T-cell (primary cell): ENCODE results near the gene ZNHIT1. TPM values are rescaled to one million over a fixed set of nuclear protein-coding genes. Genes with fewer than 3 reads are reported as not detected.
"Not testable (repeated sequence)": the region's sequence is repeated elsewhere in the genome, so short reads cannot be mapped to it uniquely, and the experiment has no call there.

Source experiments
- ATAC-seq, 4 experiments: fragments of 200-7000 bp in 3 of 4; fragments of 150-1000 bp in 1 of 4; cut with Tn5 transposase; replicated peaks in 1 of 4; 1 replicate in 3 of 4; 2 replicates in 1 of 4; pipeline ENCODE4 v1.10.0; 2021; ENCODE audit warnings: moderate library complexity in 3 of 4, mild to moderate bottlenecking in 2 of 4, moderate number of reproducible peaks in 1 of 4
- CTCF ChIA-PET, 2 donors: fragments of 300-600 bp; sonication (Branson Sonifier 250); formaldehyde crosslinking; loops; one replicate each; lab custom pipeline; 2022; ENCODE audit warnings: antibody characterized with exemption in 2 of 2; lab: Charles Lee
- POLR2A ChIA-PET, 2 donors: fragments of 300-600 bp; sonication (Branson Sonifier 250); formaldehyde crosslinking; loops; one replicate each; lab custom pipeline; 2022; ENCODE audit warnings: antibody characterized with exemption in 2 of 2; lab: Charles Lee
- DNase-seq, 35 experiments: peaks; one replicate each; pipeline versions ENCODE4 v3.0.0 to v3.0.0-alpha.2; 2013 to 2023
- H3K27ac ChIP-seq: one replicate; pipeline ENCODE4 v1.5.1; 2013; ENCODE audit warnings: low read length
- H3K27me3 ChIP-seq, 2 experiments: replicated peaks in 1 of 2; 1 replicate in 1 of 2; 2 replicates in 1 of 2; pipeline versions ENCODE4 v1.6.1 to v1.7.0; 2013; ENCODE audit warnings: low read length in 1 of 2, mixed read lengths in 1 of 2; ENCODE audit not compliant: control insufficient read depth in 2 of 2, insufficient read depth in 2 of 2; ENCODE audit errors: extremely low read depth in 1 of 2
- H3K36me3 ChIP-seq, 2 donors: 1 replicate in 1 of 2; 2 replicates in 1 of 2; pipeline versions ENCODE4 v1.6.1 to v1.7.0; 2013; ENCODE audit warnings: low read length in 1 of 2; ENCODE audit not compliant: control insufficient read depth in 2 of 2, insufficient read depth in 1 of 2; ENCODE audit errors: extremely low read depth in 1 of 2
- H3K4me1 ChIP-seq, 2 experiments: 1 replicate in 1 of 2; 2 replicates in 1 of 2; pipeline versions ENCODE4 v1.6.1 to v1.7.0; 2013; ENCODE audit warnings: low read length in 2 of 2, mixed read lengths in 1 of 2; ENCODE audit not compliant: insufficient read depth in 2 of 2, control insufficient read depth in 1 of 2; ENCODE audit errors: extremely low read depth in 1 of 2
- H3K4me3 ChIP-seq, 2 donors: 1 replicate in 1 of 2; 2 replicates in 1 of 2; pipeline versions ENCODE4 v1.5.1 to v1.7.0; 2013; ENCODE audit warnings: mild to moderate bottlenecking in 2 of 2, low read length in 1 of 2, moderate library complexity in 1 of 2; ENCODE audit not compliant: control insufficient read depth in 1 of 2; ENCODE audit errors: extremely low read depth in 1 of 2
- H3K9me3 ChIP-seq: 2 replicates; pipeline ENCODE4 v1.7.0; 2013
- H3K27ac Mint-ChIP-seq, 2 donors: one replicate each; pipeline ENCODE4 v1.8.0; 2020 to 2021; ENCODE audit warnings: mild to moderate bottlenecking in 2 of 2, mixed read lengths in 2 of 2
- H3K27me3 Mint-ChIP-seq, 2 donors: one replicate each; pipeline ENCODE4 v1.8.0; 2021 to 2022; ENCODE audit warnings: mixed read lengths in 2 of 2
- H3K36me3 Mint-ChIP-seq: one replicate; pipeline ENCODE4 v1.8.0; 2021; ENCODE audit warnings: mixed read lengths
- H3K4me1 Mint-ChIP-seq, 3 donors: one replicate each; pipeline ENCODE4 v1.8.0; 2020 to 2022; ENCODE audit warnings: mixed read lengths in 3 of 3, mild to moderate bottlenecking in 1 of 3
- H3K4me3 Mint-ChIP-seq, 3 donors: one replicate each; pipeline ENCODE4 v1.8.0; 2020 to 2022; ENCODE audit warnings: mild to moderate bottlenecking in 3 of 3, mixed read lengths in 3 of 3, moderate library complexity in 3 of 3
- H3K9me3 Mint-ChIP-seq, 3 donors: one replicate each; pipeline ENCODE4 v1.8.0; 2020 to 2022; ENCODE audit warnings: mixed read lengths in 3 of 3
- WGBS: methylation state at CpG from one replicate; pipeline ENCODE4 v1.1.5; 2013; ENCODE audit warnings: missing lambda C conversion rate; ENCODE audit not compliant: insufficient coverage; 5-methylcytosine and 5-hydroxymethylcytosine counted together
- total RNA-seq, 35 experiments: library from RNA in 6 of 35; stranded (reverse) in 6 of 35; fragments of 120-200 nt in 1 of 35; gene quantifications; one replicate each; pipeline versions ENCODE4 v1.2.1 to v1.2.4 and lab custom pipeline; 2013 to 2026

ZNHIT1 gene
- total RNA-seq, 5 donors from 2014 or later (not counting 1 experiment from before 2014, with no cell fraction given), result 32.9 to 54.1 (median 50.4) TPM

DNA sequence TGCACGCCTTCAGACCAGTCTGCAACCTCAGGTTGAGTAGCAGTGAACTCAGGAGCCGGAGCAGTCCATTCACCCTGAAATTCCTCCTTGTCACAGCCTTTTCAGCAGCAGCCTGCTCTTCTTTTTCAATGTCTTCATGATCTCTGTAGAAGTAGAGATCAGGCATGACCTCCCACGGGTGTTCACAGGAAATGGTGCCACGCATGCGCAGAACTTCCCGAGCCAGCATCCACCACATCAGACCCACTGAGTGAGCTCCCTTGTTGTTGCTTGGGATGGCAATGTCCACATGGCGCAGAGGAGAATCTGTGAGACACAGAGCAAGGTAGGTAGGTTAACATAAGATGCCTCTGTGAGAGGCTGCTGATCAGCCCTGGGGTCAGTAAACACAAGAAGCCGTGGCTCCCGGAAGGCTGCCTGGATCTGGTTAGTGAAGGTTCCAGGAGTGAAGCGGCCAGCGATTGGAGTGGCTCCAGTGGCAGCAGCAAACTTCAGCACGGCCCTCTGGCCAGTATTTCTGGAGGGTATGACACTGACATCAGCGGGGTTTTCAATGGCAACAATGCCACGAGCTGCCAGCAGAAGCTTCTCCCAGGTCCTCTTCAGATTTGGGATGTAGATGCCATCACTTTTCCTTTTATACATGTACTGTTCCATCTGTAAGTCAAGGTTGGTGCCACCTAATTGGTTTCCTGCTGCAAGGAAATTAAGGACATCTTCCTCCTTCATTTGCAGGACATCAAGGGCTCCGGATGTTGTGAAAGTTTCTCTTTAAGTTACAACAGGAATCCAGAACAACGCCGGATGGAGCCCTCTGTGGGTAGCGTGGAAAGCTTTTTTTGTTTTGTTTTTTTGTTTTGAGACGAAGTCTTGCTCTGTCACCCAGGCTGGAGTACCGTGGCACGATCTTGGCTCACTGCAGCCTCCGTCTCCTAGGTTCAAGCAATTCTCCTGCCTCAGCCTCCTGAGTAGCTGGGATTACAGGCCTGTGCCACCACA lies 13.9 kb upstream of the ZNHIT1 start:
- Histone ChIP-seq H3K4me3 (peak overlapping the region in 1 of 2 donors; percentile 18), H3K4me1 (peaks cover 0 to 30% of the 10 kb centered on the region in 2 experiments), H3K27me3 (peaks cover 2 to 45% of the 10 kb centered on the region in 2 experiments), H3K36me3 (peaks cover 0 to 15% of the 10 kb centered on the region in 2 donors)
- POLR2A ChIA-PET, H3K9me3 ChIP-seq, H3K27ac ChIP-seq, H3K9me3 Mint-ChIP-seq: not testable (repeated sequence)
- CTCF ChIA-PET, result interaction anchor here (0.5 to 2.0 kb wide), 3 partner anchors 40 to 495 kb away, joined by 4 to 7 read pairs (median 5); no protein-coding TSS in a partner anchor
- H3K4me1 Mint-ChIP-seq, result peaks cover 13 to 19% (median 16%) of the 10 kb centered on the region in 3 donors
- peak in 18 of 35 experiments; percentile 12 to 43 (median 25) for DNase-seq
- H3K4me3 Mint-ChIP-seq, result peak overlapping the region; percentile 38 to 80 (median 63)
- H3K36me3 Mint-ChIP-seq, result peaks cover 18% of the 10 kb centered on the region
- WGBS, result 78% methylated on average over 6 of the region's 22 CpGs
- peak in 2 of 4 experiments; percentile 44 to 62 for ATAC-seq
- H3K27ac Mint-ChIP-seq, result peak overlapping the region; percentile 70 to 93
- peaks cover 21 to 30% of the 10 kb centered on the region in 2 donors for H3K27me3 Mint-ChIP-seq

DNA sequence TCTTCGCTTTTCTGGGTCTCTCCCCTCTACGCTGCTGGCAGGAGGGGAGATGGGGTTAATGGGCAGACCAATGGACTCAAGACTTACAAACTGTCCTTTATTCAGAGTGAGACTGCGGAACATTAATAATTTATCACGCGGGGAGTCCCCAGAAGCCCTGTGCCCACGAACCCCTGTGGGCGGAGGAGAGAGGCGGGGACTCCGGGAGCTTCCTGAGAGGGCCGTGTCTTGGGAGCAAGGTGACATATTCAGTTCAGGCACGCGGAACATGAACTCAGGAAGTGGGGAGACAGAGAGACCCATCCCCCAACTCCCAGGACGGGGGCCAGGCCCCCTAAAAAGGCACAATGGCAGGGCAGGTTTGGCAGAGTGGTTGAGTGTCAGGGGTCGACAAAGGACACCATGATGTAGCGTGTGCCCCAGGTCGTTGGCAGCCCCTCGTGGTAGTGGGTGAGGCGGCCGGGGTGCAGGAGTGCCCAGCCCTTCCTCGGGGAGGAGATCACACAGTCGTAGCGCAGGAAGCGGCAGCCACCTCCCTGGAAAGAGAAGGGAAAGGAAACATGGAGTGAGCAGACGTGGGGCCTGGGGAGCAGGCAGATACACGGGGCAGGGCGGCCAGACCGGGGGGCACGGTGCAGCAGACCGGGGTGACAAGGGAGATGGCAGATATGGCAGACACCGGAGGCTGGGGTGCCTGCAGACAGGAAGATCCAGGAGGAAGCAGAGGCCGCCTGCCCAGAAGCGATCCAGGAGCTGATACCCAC lies 11.9 kb upstream of the ZNHIT1 start:
- H3K4me1 Mint-ChIP-seq, result peaks cover 10 to 14% (median 12%) of the 10 kb centered on the region in 3 donors

DNA sequence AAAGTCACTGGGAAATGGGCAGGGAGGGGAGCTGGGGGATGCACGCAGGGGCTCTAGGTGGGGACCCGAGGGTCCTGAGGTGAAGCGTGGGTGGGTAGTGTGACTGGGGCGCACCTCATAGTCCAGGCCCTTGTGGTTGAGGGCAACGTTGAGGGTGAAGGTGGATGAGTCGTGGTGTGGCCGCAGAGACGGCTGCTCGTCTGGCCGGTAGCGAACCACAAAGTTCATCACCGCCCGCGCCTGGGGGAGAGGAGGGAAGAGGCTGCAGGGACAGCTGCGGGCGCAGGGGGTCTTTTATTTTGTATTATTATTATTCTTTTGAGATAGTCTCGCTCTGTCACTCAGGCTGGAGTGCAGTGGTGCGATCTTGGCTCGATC lies 11.3 kb upstream of the ZNHIT1 start:
- no peaks in the 10 kb centered on the region for H3K9me3 ChIP-seq
- CTCF ChIA-PET, result no interaction called here
- peaks cover 24% of the 10 kb centered on the region for H3K36me3 Mint-ChIP-seq
- no peak overlapping the region for H3K27ac Mint-ChIP-seq
- no peak overlapping the region for H3K4me3 ChIP-seq
- no peak overlapping the region for H3K4me3 Mint-ChIP-seq
- H3K27me3 ChIP-seq, result peaks cover 2 to 23% of the 10 kb centered on the region in 2 experiments
- no peak overlapping the region for H3K27ac ChIP-seq
- POLR2A ChIA-PET, result no interaction called here
- H3K4me1 Mint-ChIP-seq, result peaks cover 8 to 12% (median 9%) of the 10 kb centered on the region in 3 donors
- 75% methylated on average over 14 of the region's 19 CpGs for WGBS
- DNase-seq (no peak), ATAC-seq (no peak)
- H3K9me3 Mint-ChIP-seq, result no peaks in the 10 kb centered on the region
- peaks cover 12 to 14% of the 10 kb centered on the region in 2 donors for H3K27me3 Mint-ChIP-seq
- peaks cover 0 to 20% of the 10 kb centered on the region in 2 experiments for H3K4me1 ChIP-seq
- H3K36me3 ChIP-seq, result peaks cover 13 to 21% of the 10 kb centered on the region in 2 donors

More for the DNA sequence above, 11.9 kb upstream of the ZNHIT1 start:
- H3K9me3 ChIP-seq, result no peaks in the 10 kb centered on the region
- ATAC-seq (no peak), DNase-seq (no peak)
- Mint-ChIP-seq H3K9me3 (no peaks in the 10 kb centered on the region), H3K27ac (no peak overlapping the region), H3K27me3 (peaks cover 14 to 18% of the 10 kb centered on the region in 2 donors), H3K4me3 (no peak overlapping the region), H3K36me3 (peaks cover 24% of the 10 kb centered on the region)
- ChIA-PET CTCF (interaction anchor here in 1 of 2 donors (2.0 kb wide), 1 partner anchor 76 kb away, joined by 4 read pairs; no protein-coding TSS in a partner anchor), POLR2A (no interaction called here)
- peaks cover 2 to 28% of the 10 kb centered on the region in 2 experiments for H3K27me3 ChIP-seq
- H3K27ac ChIP-seq, result no peak overlapping the region
- no peak overlapping the region for H3K4me3 ChIP-seq
- H3K36me3 ChIP-seq, result peaks cover 7 to 21% of the 10 kb centered on the region in 2 donors
- WGBS, result 90% methylated on average over 19 of the region's 32 CpGs
- H3K4me1 ChIP-seq, result peaks cover 0 to 24% of the 10 kb centered on the region in 2 experiments

DNA sequence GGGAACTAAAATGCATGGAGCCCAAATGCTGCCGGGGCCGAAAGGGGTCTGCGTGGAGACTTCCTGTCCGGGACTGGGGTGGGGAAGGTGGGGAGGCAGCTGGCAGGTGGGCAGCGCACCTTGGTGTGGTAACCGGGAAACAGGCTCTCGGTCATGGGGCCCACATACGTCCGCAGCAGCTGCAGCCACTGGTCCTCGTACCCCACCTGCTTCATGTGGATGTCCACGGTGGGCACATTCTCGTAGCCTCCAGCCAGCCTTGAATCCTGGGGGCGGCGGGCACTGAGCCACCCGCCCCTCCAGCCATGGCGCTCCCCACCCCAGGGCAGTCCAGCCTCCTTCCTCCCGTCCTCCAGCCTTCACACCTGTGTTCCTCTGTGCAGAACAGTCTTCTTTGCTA lies 10.5 kb upstream of the ZNHIT1 start:
- H3K27ac ChIP-seq, result no peak overlapping the region
- Mint-ChIP-seq H3K27ac (no peak overlapping the region), H3K9me3 (no peaks in the 10 kb centered on the region), H3K4me3 (no peak overlapping the region), H3K4me1 (peaks cover 7 to 12% (median 8%) of the 10 kb centered on the region in 3 donors), H3K36me3 (peaks cover 24% of the 10 kb centered on the region), H3K27me3 (peaks cover 11 to 12% of the 10 kb centered on the region in 2 donors)
- H3K27me3 ChIP-seq, result peaks cover 2 to 15% of the 10 kb centered on the region in 2 experiments
- DNase-seq (no peak), ATAC-seq (no peak)
- WGBS, result 93% methylated on average over 15 of the region's 17 CpGs
- peaks cover 17 to 21% of the 10 kb centered on the region in 2 donors for H3K36me3 ChIP-seq
- no peaks in the 10 kb centered on the region for H3K9me3 ChIP-seq
- no peak overlapping the region for H3K4me3 ChIP-seq
- peaks cover 0 to 12% of the 10 kb centered on the region in 2 experiments for H3K4me1 ChIP-seq
- ChIA-PET POLR2A (no interaction called here), CTCF (no interaction called here)

DNA sequence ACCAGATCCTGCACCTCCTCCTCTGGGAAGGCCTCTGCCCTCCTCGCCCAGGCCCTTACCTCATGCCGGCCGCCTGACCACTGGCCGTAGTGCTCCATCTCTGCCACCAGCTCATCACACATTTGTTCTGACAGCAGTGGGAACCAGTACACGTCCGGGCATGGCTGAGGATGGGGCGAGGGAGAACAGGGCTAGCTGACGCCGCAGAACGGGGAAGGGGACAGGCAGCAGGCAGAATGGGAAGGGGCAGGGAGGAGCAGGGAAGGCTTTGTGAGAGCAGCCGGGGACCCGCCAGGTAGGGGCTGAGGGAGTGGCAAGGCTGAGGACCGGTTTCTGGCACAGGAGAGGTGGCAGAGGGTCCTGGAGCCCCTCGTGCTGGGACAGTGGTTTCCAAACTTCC lies 9.2 kb upstream of the ZNHIT1 start:
- no peak overlapping the region for H3K27ac ChIP-seq
- DNase-seq (no peak), ATAC-seq (no peak)
- no peaks in the 10 kb centered on the region for H3K9me3 ChIP-seq
- H3K4me1 ChIP-seq, result peaks cover 0 to 5% of the 10 kb centered on the region in 2 experiments
- WGBS, result 90% methylated on average over 8 of the region's 14 CpGs
- Mint-ChIP-seq H3K4me1 (peaks cover 0 to 5% (median 5%) of the 10 kb centered on the region in 3 donors), H3K36me3 (peaks cover 24% of the 10 kb centered on the region), H3K4me3 (no peak overlapping the region), H3K27me3 (peaks cover 3% of the 10 kb centered on the region in 2 donors), H3K27ac (no peak overlapping the region), H3K9me3 (no peaks in the 10 kb centered on the region)
- no peak overlapping the region for H3K4me3 ChIP-seq
- CTCF ChIA-PET, result no interaction called here
- H3K27me3 ChIP-seq, result peaks cover 0 to 1% of the 10 kb centered on the region in 2 experiments
- peaks cover 20 to 21% of the 10 kb centered on the region in 2 donors for H3K36me3 ChIP-seq
- POLR2A ChIA-PET, result no interaction called here

DNA sequence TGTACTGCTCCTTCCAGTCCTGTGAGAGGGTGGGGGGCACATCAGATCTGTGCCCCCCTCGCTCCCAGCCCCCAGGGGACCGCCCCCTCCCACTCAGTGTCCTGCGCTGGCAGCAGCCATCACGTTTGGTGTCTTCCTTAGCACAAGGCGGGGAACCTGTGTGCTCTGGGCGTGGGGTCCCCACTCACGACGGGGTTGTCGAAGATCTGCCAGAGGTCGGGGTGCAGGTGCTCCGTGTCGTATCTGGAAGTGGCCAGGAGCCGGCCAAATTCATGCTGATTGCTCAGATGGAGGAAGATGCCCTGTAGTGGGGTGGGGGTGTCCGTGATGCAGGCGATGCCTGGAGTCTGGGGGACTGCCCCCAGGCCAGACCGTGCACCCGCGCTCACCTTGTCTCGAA lies 7.8 kb upstream of the ZNHIT1 start:
- 97% methylated on average over 6 of the region's 19 CpGs for WGBS
- peaks cover 24% of the 10 kb centered on the region for H3K36me3 Mint-ChIP-seq
- H3K4me3 Mint-ChIP-seq, result no peak overlapping the region
- H3K9me3 Mint-ChIP-seq, result no peaks in the 10 kb centered on the region
- Histone ChIP-seq H3K27me3 (no peaks in the 10 kb centered on the region), H3K36me3 (peaks cover 25% of the 10 kb centered on the region in 2 donors), H3K4me1 (peaks cover 0 to 2% of the 10 kb centered on the region in 2 experiments), H3K27ac (no peak overlapping the region), H3K4me3 (no peak overlapping the region), H3K9me3 (no peaks in the 10 kb centered on the region)
- CTCF ChIA-PET, result interaction anchor here in 1 of 2 donors (0.6 kb wide), 1 partner anchor 54 kb away, joined by 3 read pairs; no protein-coding TSS in a partner anchor
- no peak overlapping the region for H3K27ac Mint-ChIP-seq
- ATAC-seq (no peak), DNase-seq (no peak)
- POLR2A ChIA-PET, result no interaction called here
- no peaks in the 10 kb centered on the region for H3K27me3 Mint-ChIP-seq
- no peaks in the 10 kb centered on the region for H3K4me1 Mint-ChIP-seq
